ENCODE results near the gene MYL12A.

MYL12A gene

GRCh38 chr18:3207565-3207964 is 40.0 kb upstream of the MYL12A start:
- Histone ChIP-seq H3K27ac (replicated peaks; ENCODE audit: low read length) (no peak overlapping the region), H4K91ac (ENCODE audit: low read depth, low read length, poor library complexity) (no peak overlapping the region), H3K23ac (ENCODE audit: low read depth, low read length, poor library complexity) (no peak overlapping the region), H3K79me1 (ENCODE audit: low read depth, low read length) (no peaks in the 10 kb centered on the region), H4K8ac (ENCODE audit: low read depth, low read length) (no peak overlapping the region), H3K18ac (ENCODE audit: low read length) (no peak overlapping the region), H3K4me3 (ENCODE audit: low read length in 2 of 2) (no peak overlapping the region), H3K4ac (ENCODE audit: low read length) (no peak overlapping the region), H3K14ac (ENCODE audit: low read length) (no peak overlapping the region), H3K9me3 (replicated peaks in 1 of 2; ENCODE audit: control insufficient read depth in 2 of 2, insufficient read depth in 1 of 2, low read depth in 1 of 2, low read length in 2 of 2) (peaks cover 0 to 1% of the 10 kb centered on the region in 2 donors), H2AFZ (ENCODE audit: low read length) (no peak overlapping the region), H2BK120ac (ENCODE audit: low read depth, low read length) (no peak overlapping the region), H3K9ac (ENCODE audit: low read depth, low read length, poor library complexity) (no peak overlapping the region), H2AK5ac (ENCODE audit: low read depth, low read length) (no peak overlapping the region), H2BK12ac (ENCODE audit: low read length) (no peak overlapping the region), H2BK5ac (ENCODE audit: low read length) (no peak overlapping the region), H3K36me3 (replicated peaks in 1 of 2; ENCODE audit: control insufficient read depth in 2 of 2, insufficient read depth in 2 of 2, low read length in 2 of 2) (no peaks in the 10 kb centered on the region), H2BK15ac (ENCODE audit: low read length) (no peak overlapping the region), H3K27me3 (ENCODE audit: control insufficient read depth in 3 of 3, insufficient read depth in 3 of 3, low read depth in 1 of 3, low read length in 3 of 3) (no peaks in the 10 kb centered on the region), H3K4me1 (ENCODE audit: control insufficient read depth in 2 of 2, insufficient read depth in 1 of 2, low read depth in 1 of 2, low read length in 2 of 2) (peaks cover 3 to 9% of the 10 kb centered on the region in 2 donors), H3K4me2 (ENCODE audit: insufficient read depth, low read length, poor library complexity, severe bottlenecking) (no peak overlapping the region)
- DNase-seq (ENCODE audit: low spot score) = no peak
- WGBS, 2 donors (ENCODE audit: extremely low coverage in 2 of 2, insufficient read length in 2 of 2, insufficient replicate concordance in 1 of 2) = no CpG with 5 or more reads among the region's 2 CpGs

GRCh38 chr18:3209859-3210569 is 37.6 kb upstream of the MYL12A start:
- Histone ChIP-seq H2AFZ (ENCODE audit: low read length) (no peak overlapping the region), H2BK12ac (ENCODE audit: low read length) (no peak overlapping the region), H3K4me1 (ENCODE audit: control insufficient read depth in 2 of 2, insufficient read depth in 1 of 2, low read depth in 1 of 2, low read length in 2 of 2) (peaks cover 3 to 9% of the 10 kb centered on the region in 2 donors), H3K9ac (ENCODE audit: low read depth, low read length, poor library complexity) (no peak overlapping the region), H3K23ac (ENCODE audit: low read depth, low read length, poor library complexity) (no peak overlapping the region), H2AK5ac (ENCODE audit: low read depth, low read length) (no peak overlapping the region), H2BK15ac (ENCODE audit: low read length) (no peak overlapping the region), H3K4ac (ENCODE audit: low read length) (no peak overlapping the region), H3K18ac (ENCODE audit: low read length) (no peak overlapping the region), H4K91ac (ENCODE audit: low read depth, low read length, poor library complexity) (no peak overlapping the region), H3K27ac (replicated peaks; ENCODE audit: low read length) (no peak overlapping the region), H3K4me2 (ENCODE audit: insufficient read depth, low read length, poor library complexity, severe bottlenecking) (no peak overlapping the region), H2BK5ac (ENCODE audit: low read length) (no peak overlapping the region), H3K14ac (ENCODE audit: low read length) (no peak overlapping the region), H4K8ac (ENCODE audit: low read depth, low read length) (no peak overlapping the region), H3K79me1 (ENCODE audit: low read depth, low read length) (no peaks in the 10 kb centered on the region), H3K36me3 (replicated peaks in 1 of 2; ENCODE audit: control insufficient read depth in 2 of 2, insufficient read depth in 2 of 2, low read length in 2 of 2) (no peaks in the 10 kb centered on the region), H3K27me3 (ENCODE audit: control insufficient read depth in 3 of 3, insufficient read depth in 3 of 3, low read depth in 1 of 3, low read length in 3 of 3) (no peaks in the 10 kb centered on the region), H3K9me3 (replicated peaks in 1 of 2; ENCODE audit: control insufficient read depth in 2 of 2, insufficient read depth in 1 of 2, low read depth in 1 of 2, low read length in 2 of 2) (no peaks in the 10 kb centered on the region), H2BK120ac (ENCODE audit: low read depth, low read length) (no peak overlapping the region), H3K4me3 (ENCODE audit: low read length in 2 of 2) (no peak overlapping the region)
- no CpG with 5 or more reads among the region's 4 CpGs for WGBS, 2 donors (ENCODE audit: extremely low coverage in 2 of 2, insufficient read length in 2 of 2, insufficient replicate concordance in 1 of 2)
- no peak for DNase-seq (ENCODE audit: low spot score)

- H3K27me3 ChIP-seq (ENCODE audit: control insufficient read depth in 3 of 3, insufficient read depth in 3 of 3, low read depth in 1 of 3, low read length in 3 of 3) = no peaks in the 10 kb centered on the region
- no peaks in the 10 kb centered on the region for H3K79me1 ChIP-seq (ENCODE audit: low read depth, low read length)
- H2AK5ac ChIP-seq (ENCODE audit: low read depth, low read length) = no peak overlapping the region
- H2BK15ac ChIP-seq (ENCODE audit: low read length) = no peak overlapping the region
- H3K4me3 ChIP-seq (ENCODE audit: low read length in 2 of 2) = no peak overlapping the region
- H2BK12ac ChIP-seq (ENCODE audit: low read length) = no peak overlapping the region
- H2BK5ac ChIP-seq (ENCODE audit: low read length) = no peak overlapping the region
- peak overlapping the region; percentile 14 for H2AFZ ChIP-seq (ENCODE audit: low read length)
- no peak overlapping the region for H4K8ac ChIP-seq (ENCODE audit: low read depth, low read length)
- no peak for DNase-seq (ENCODE audit: low spot score)
- no peaks in the 10 kb centered on the region for H3K9me3 ChIP-seq (replicated peaks in 1 of 2; ENCODE audit: control insufficient read depth in 2 of 2, insufficient read depth in 1 of 2, low read depth in 1 of 2, low read length in 2 of 2)
- no peak overlapping the region for H3K4me2 ChIP-seq (ENCODE audit: insufficient read depth, low read length, poor library complexity, severe bottlenecking)
- H3K14ac ChIP-seq (ENCODE audit: low read length) = no peak overlapping the region
- peaks cover 3 to 9% of the 10 kb centered on the region in 2 donors for H3K4me1 ChIP-seq (ENCODE audit: control insufficient read depth in 2 of 2, insufficient read depth in 1 of 2, low read depth in 1 of 2, low read length in 2 of 2)
- H3K4ac ChIP-seq (ENCODE audit: low read length) = no peak overlapping the region
- no peak overlapping the region for H3K23ac ChIP-seq (ENCODE audit: low read depth, low read length, poor library complexity)
- no peaks in the 10 kb centered on the region for H3K36me3 ChIP-seq (replicated peaks in 1 of 2; ENCODE audit: control insufficient read depth in 2 of 2, insufficient read depth in 2 of 2, low read length in 2 of 2)
- H3K18ac ChIP-seq (ENCODE audit: low read length) = no peak overlapping the region
- H3K27ac ChIP-seq (replicated peaks; ENCODE audit: low read length) = no peak overlapping the region
- H2BK120ac ChIP-seq (ENCODE audit: low read depth, low read length) = no peak overlapping the region
- WGBS, 2 donors (ENCODE audit: extremely low coverage in 2 of 2, insufficient read length in 2 of 2, insufficient replicate concordance in 1 of 2) = no CpG with 5 or more reads among the region's 5 CpGs
- no peak overlapping the region for H3K9ac ChIP-seq (ENCODE audit: low read depth, low read length, poor library complexity)
- no peak overlapping the region for H4K91ac ChIP-seq (ENCODE audit: low read depth, low read length, poor library complexity)
Observed at GRCh38 chr18:3211236-3211992, 36.2 kb upstream of the MYL12A start.

- WGBS, 2 donors (ENCODE audit: extremely low coverage in 2 of 2, insufficient read length in 2 of 2, insufficient replicate concordance in 1 of 2) = no CpG with 5 or more reads among the region's 4 CpGs
- no peak overlapping the region for H3K23ac ChIP-seq (ENCODE audit: low read depth, low read length, poor library complexity)
- no peak overlapping the region for H3K9ac ChIP-seq (ENCODE audit: low read depth, low read length, poor library complexity)
- no peaks in the 10 kb centered on the region for H3K36me3 ChIP-seq (replicated peaks in 1 of 2; ENCODE audit: control insufficient read depth in 2 of 2, insufficient read depth in 2 of 2, low read length in 2 of 2)
- no peaks in the 10 kb centered on the region for H3K9me3 ChIP-seq (replicated peaks in 1 of 2; ENCODE audit: control insufficient read depth in 2 of 2, insufficient read depth in 1 of 2, low read depth in 1 of 2, low read length in 2 of 2)
- H2BK120ac ChIP-seq (ENCODE audit: low read depth, low read length) = no peak overlapping the region
- no peaks in the 10 kb centered on the region for H3K79me1 ChIP-seq (ENCODE audit: low read depth, low read length)
- H4K91ac ChIP-seq (ENCODE audit: low read depth, low read length, poor library complexity) = no peak overlapping the region
- no peak overlapping the region for H3K4me3 ChIP-seq (ENCODE audit: low read length in 2 of 2)
- H2BK12ac ChIP-seq (ENCODE audit: low read length) = no peak overlapping the region
- H3K4ac ChIP-seq (ENCODE audit: low read length) = no peak overlapping the region
- no peak overlapping the region for H4K8ac ChIP-seq (ENCODE audit: low read depth, low read length)
- H2BK15ac ChIP-seq (ENCODE audit: low read length) = no peak overlapping the region
- H3K4me1 ChIP-seq (ENCODE audit: control insufficient read depth in 2 of 2, insufficient read depth in 1 of 2, low read depth in 1 of 2, low read length in 2 of 2) = peaks cover 3 to 9% of the 10 kb centered on the region in 2 donors
- H3K14ac ChIP-seq (ENCODE audit: low read length) = no peak overlapping the region
- H3K4me2 ChIP-seq (ENCODE audit: insufficient read depth, low read length, poor library complexity, severe bottlenecking) = no peak overlapping the region
- H2AFZ ChIP-seq (ENCODE audit: low read length) = no peak overlapping the region
- no peak overlapping the region for H2BK5ac ChIP-seq (ENCODE audit: low read length)
- no peak overlapping the region for H3K18ac ChIP-seq (ENCODE audit: low read length)
- no peak overlapping the region for H3K27ac ChIP-seq (replicated peaks; ENCODE audit: low read length)
- H3K27me3 ChIP-seq (ENCODE audit: control insufficient read depth in 3 of 3, insufficient read depth in 3 of 3, low read depth in 1 of 3, low read length in 3 of 3) = peaks cover 0 to 2% (median 0%) of the 10 kb centered on the region in 3 experiments
- no peak overlapping the region for H2AK5ac ChIP-seq (ENCODE audit: low read depth, low read length)
- no peak for DNase-seq (ENCODE audit: low spot score)
Observed at GRCh38 chr18:3212657-3213056, 34.9 kb upstream of the MYL12A start.

Data from neuronal stem cell (in vitro differentiated cells).